Kidney epithelial cell (primary cell): ENCODE results near the gene CFAP119. TPM values are rescaled to one million over a fixed set of nuclear protein-coding genes. Genes with fewer than 3 reads are reported as not detected.

Experiments used
- DNase-seq: peaks from one replicate; pipeline ENCODE4 v3.0.0-alpha.2; 2010; ENCODE audit warnings: low read depth
- H3K27me3 ChIP-seq: 2 replicates; pipeline ENCODE4 v1.6.0; 2011; ENCODE audit warnings: low read length; ENCODE audit not compliant: control insufficient read depth, insufficient read depth
- H3K36me3 ChIP-seq: 2 replicates; pipeline ENCODE4 v1.5.1; 2011; ENCODE audit warnings: low read length; ENCODE audit not compliant: control insufficient read depth, insufficient read depth
- H3K4me3 ChIP-seq: 2 replicates; pipeline ENCODE4 v1.5.1; 2011; ENCODE audit warnings: low read depth, mild to moderate bottlenecking, control low read depth, low read length
- total RNA-seq: library from RNA; depleted of rRNA; stranded (reverse); fragments of >200 nt; gene quantifications from 2 replicates; pipeline ENCODE4 v1.2.3, GENCODE V29; 2015
- TF ChIP-seq, protein P1 (sequence below): IDR thresholded peaks from 2 replicates; pipeline ENCODE4 v1.5.1; 2011; ENCODE audit warnings: mild to moderate bottlenecking, moderate library complexity, low read length, control low read depth, inconsistent platforms; ENCODE audit not compliant: insufficient read depth, poor library complexity, severe bottlenecking

Gene CFAP119
- total RNA-seq, 1 donor from 2014 or later, result 1.6 TPM

DNA sequence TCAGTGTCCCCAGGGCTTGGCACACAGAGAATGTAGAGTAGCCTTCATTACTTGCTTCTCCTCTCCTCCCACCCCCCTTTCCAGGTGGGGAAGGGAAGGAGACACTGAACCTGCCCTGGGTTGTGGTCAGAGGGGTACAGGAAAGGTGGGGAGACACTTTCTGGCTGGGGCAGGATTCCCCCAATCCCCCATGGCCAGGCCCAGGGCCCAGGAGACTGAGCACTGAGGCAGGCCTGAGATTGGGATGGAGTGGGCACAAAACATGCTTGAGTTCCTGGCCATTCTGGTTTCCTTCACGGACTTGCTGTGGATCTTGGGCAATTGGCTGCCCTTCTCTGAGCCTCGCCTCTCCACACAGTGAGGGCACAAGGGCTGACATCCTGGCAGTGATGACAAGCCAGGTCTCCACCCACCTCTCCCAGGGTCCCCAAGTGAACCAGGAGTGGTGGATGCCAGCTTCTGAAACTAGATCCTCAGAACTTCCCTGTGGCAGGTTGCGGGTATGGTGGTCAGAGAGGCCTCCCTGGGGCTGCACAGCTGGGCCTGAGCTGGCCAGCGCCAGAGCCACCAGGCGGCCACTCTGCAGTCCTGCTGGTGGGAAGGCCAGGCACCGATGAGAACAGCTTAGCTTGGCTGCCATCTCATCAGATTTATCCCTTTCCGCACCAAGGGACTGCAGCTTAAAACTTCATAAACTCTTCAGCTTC is 15.9 kb upstream of the CFAP119 start:
- Histone ChIP-seq H3K36me3 (peaks cover 2% of the 10 kb centered on the region), H3K27me3 (no peaks in the 10 kb centered on the region), H3K4me3 (no peak overlapping the region)
- TF ChIP-seq, protein P1, sequence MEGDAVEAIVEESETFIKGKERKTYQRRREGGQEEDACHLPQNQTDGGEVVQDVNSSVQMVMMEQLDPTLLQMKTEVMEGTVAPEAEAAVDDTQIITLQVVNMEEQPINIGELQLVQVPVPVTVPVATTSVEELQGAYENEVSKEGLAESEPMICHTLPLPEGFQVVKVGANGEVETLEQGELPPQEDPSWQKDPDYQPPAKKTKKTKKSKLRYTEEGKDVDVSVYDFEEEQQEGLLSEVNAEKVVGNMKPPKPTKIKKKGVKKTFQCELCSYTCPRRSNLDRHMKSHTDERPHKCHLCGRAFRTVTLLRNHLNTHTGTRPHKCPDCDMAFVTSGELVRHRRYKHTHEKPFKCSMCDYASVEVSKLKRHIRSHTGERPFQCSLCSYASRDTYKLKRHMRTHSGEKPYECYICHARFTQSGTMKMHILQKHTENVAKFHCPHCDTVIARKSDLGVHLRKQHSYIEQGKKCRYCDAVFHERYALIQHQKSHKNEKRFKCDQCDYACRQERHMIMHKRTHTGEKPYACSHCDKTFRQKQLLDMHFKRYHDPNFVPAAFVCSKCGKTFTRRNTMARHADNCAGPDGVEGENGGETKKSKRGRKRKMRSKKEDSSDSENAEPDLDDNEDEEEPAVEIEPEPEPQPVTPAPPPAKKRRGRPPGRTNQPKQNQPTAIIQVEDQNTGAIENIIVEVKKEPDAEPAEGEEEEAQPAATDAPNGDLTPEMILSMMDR, result no peak
- no peak for DNase-seq

DNA sequence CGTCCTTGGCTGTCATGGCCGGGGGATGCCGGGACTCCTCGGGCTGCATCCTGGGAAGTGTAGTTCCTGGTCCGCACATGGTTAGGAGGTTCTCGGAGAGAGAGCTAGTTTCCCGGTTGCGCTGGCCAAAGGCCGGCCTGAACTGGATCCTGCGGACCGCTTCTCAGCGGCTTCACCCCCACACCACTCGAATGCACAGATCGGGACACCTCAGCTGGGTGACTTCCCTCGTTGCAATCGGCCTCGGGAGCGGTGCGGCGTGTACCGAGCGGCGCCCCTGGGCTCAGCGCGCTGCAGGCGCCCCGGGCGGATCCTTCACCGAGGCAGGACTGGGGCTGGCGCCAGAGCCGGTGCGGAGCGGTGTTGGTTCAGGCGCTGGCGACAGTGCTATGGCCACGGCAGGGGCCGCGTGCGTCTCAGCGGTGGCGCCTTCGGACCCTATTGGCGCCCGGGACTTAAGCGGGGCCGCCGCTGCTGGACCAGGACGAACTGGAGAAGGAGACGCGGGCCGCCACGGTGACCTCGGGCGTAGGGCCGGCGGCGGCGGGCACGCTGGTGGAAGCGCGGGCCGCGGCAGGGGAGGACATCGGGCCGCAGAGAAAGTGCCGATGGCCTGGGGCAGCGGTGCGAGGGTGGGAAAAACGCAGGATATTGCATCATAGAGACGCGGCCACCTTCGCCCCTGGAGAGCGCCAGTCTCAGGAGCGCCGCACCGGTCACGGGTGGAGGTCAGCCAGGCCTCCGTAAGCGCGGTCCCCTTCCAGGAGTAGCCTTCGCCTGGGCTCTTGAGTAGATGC is 13.7 kb upstream of the CFAP119 start:
- Histone ChIP-seq H3K36me3 (peaks cover 2% of the 10 kb centered on the region), H3K4me3 (peak overlapping the region; percentile 72), H3K27me3 (no peaks in the 10 kb centered on the region)
- TF ChIP-seq, protein P1, result no peak
- DNase-seq, result peak; percentile 41

DNA sequence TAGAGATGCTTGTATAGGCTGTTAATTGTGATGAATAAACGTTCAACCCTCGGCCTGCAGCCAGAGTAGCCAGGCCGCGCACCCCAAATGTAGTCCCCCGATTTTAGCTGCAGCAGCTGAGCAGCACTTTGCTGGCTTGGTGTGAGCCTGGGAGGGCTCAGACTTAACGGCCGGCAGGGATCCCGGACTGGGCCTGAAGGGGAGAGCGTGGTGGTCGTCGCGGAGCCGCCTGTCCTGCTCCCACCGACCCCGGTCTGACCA is 13.2 kb upstream of the CFAP119 start:
- no peak for DNase-seq
- Histone ChIP-seq H3K36me3 (peaks cover 2% of the 10 kb centered on the region), H3K4me3 (peak overlapping the region; percentile 72), H3K27me3 (no peaks in the 10 kb centered on the region)
- TF ChIP-seq, protein P1, result no peak

DNA sequence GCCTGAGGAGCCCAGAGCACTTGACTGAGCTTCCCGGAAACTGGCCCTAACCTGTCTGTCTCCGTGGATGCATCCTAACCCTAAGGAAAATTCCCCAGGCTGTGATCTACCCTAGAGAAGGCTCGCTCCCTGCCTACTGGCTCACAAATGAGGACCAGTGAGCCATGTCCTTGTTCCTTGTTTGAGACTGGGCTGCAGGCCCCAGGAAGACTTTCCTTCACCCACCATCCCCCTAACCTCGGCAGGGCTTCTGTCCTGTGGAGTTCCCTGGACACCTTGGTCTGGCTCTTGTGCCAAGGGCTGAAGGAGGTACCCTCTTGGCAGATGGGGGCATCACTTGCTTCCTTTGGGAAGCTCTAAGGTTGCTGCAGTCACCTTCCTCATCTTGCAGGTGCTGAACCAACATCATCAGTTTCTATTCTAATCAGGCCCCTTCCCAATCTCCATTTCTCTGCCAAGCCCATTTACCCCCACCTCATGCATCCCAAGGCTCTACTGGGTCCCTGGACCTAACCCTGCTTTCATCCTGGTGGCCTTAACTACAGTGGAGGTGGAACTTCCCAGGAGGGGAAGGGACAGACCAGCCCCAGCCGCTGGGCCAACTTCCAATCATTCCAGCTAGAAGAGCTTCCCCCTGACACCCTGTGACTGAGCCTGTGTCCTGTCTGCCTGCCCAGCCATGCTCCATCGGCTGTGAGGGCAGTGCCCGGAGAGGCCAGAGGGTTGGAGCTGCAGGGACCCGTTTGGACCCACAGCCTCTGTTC is 12.7 kb upstream of the CFAP119 start:
- peak overlapping the region; percentile 72 for H3K4me3 ChIP-seq
- H3K36me3 ChIP-seq, result peaks cover 2% of the 10 kb centered on the region
- TF ChIP-seq, protein P1, result no peak
- no peak for DNase-seq
- no peaks in the 10 kb centered on the region for H3K27me3 ChIP-seq

DNA sequence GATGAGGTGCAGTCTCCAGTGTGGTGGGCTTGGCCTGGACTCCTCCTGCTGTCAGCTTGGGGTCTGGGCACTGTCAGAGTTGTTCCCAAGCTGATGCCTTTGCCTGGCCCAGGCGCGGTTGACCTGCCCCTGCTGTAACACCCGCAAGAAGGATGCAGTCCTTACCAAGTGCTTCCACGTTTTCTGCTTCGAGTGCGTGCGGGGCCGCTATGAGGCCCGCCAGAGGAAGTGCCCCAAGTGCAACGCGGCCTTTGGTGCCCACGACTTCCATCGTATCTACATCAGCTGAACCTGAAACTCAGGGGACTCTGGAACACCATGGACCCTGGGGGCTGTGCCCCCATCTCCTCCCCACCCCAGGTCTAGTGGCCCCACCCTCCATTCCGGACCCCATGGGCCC is 12.0 kb upstream of the CFAP119 start:
- no peaks in the 10 kb centered on the region for H3K27me3 ChIP-seq
- no peak for DNase-seq
- H3K36me3 ChIP-seq, result peaks cover 3% of the 10 kb centered on the region
- no peak overlapping the region for H3K4me3 ChIP-seq
- TF ChIP-seq, protein P1, result no peak
